Prostate gland (tissue), 2 donors: ENCODE measurements around the gene TBC1D5.

Experiments
- POLR2A ChIP-seq: fragments of 450-650 bp; IDR thresholded peaks from one replicate; pipeline ENCODE4 v1.6.1; 2016; ENCODE audit warnings: antibody characterized with exemption, mild to moderate bottlenecking
- POLR2AphosphoS5 ChIP-seq: sonication (generic); formaldehyde crosslinking; IDR thresholded peaks from one replicate; pipeline ENCODE4 v1.6.1; 2017; ENCODE audit warnings: antibody characterized with exemption
- TF ChIP-seq, protein P1 (sequence below), 4 experiments: fragments of 200-600 bp in 2 of 4; fragments of 450-650 bp in 2 of 4; sonication (generic) in 2 of 4; IDR thresholded peaks; 1 replicate in 3 of 4; 2 replicates in 1 of 4; pipeline ENCODE4 v1.5.1; 2016 to 2019; ENCODE audit warnings: antibody characterized with exemption in 4 of 4, mild to moderate bottlenecking in 2 of 4, moderate library complexity in 2 of 4

DNA sequence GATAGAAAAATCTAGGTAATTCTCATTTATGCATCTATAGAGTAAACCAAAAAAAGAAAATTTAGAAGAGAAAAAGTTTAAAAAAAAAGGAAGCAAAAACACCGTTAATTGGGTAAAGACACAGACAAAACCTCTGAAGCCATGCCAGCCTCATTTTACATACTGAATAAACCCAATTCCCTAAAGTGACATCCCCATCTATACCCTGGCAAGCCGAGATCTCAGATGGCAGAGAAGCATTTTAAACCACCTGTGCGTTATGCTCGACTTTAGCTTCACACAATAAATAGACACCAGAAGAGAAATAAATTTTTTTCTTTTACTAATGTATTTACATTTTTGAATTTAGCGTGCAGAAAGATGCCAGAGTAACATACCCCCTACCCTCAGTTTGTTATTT is 475.6 kb downstream of the TBC1D5 start:
- TF ChIP-seq, protein P1, sequence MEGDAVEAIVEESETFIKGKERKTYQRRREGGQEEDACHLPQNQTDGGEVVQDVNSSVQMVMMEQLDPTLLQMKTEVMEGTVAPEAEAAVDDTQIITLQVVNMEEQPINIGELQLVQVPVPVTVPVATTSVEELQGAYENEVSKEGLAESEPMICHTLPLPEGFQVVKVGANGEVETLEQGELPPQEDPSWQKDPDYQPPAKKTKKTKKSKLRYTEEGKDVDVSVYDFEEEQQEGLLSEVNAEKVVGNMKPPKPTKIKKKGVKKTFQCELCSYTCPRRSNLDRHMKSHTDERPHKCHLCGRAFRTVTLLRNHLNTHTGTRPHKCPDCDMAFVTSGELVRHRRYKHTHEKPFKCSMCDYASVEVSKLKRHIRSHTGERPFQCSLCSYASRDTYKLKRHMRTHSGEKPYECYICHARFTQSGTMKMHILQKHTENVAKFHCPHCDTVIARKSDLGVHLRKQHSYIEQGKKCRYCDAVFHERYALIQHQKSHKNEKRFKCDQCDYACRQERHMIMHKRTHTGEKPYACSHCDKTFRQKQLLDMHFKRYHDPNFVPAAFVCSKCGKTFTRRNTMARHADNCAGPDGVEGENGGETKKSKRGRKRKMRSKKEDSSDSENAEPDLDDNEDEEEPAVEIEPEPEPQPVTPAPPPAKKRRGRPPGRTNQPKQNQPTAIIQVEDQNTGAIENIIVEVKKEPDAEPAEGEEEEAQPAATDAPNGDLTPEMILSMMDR (IDR thresholded peaks at IDR 0.05) = no peak
- TF ChIP-seq POLR2AphosphoS5 = no peak
- no peak for TF ChIP-seq POLR2A
